ENCODE results near the gene CMBL.

DNA sequence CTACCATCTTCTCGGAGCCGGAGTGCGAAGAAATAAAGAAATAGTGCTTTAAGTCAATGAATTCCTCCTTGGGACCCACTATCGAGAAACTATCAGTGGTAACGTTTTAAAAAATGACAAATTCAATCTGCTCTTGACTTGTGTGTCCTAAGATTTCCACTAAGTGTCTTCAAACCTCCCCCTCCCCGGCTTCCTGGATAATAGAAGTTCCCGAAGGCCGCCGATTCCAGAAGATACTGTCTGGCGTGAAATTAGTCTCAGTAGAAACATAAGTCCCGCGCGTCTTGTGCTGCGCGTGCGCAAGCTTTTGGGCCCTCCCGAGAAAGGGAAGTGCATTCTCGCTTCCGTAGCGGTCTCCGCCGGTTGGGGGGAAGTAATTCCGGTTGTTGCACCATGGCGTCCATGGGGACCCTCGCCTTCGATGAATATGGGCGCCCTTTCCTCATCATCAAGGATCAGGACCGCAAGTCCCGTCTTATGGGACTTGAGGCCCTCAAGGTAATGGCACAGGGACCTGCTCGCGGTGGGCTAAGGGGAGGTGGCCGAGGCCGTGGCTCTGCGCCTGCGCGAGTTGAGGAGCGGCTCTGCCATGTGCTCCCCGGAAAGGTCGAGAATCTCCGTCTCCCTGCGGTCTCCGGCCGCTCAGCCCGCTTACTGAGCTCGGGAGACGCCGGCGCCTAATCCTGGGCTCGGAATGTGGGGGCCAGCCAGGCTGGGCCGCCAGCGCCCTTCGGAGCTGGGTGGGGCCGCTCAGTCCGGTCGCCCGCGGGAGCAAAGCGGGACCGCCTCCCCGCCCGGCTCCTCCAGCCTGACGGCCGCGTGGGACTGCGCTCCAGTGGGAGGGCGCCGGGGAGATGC is 57.5 kb downstream of the CMBL start, which contains the start of gene CCT5:
- TF ChIP-seq, protein P1, sequence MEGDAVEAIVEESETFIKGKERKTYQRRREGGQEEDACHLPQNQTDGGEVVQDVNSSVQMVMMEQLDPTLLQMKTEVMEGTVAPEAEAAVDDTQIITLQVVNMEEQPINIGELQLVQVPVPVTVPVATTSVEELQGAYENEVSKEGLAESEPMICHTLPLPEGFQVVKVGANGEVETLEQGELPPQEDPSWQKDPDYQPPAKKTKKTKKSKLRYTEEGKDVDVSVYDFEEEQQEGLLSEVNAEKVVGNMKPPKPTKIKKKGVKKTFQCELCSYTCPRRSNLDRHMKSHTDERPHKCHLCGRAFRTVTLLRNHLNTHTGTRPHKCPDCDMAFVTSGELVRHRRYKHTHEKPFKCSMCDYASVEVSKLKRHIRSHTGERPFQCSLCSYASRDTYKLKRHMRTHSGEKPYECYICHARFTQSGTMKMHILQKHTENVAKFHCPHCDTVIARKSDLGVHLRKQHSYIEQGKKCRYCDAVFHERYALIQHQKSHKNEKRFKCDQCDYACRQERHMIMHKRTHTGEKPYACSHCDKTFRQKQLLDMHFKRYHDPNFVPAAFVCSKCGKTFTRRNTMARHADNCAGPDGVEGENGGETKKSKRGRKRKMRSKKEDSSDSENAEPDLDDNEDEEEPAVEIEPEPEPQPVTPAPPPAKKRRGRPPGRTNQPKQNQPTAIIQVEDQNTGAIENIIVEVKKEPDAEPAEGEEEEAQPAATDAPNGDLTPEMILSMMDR (IDR thresholded peaks at IDR 0.05), result peak in 1 of 3 experiments; percentile 1
- TF ChIP-seq POLR2A (IDR thresholded peaks at IDR 0.05), result no peak
